Measurements from ENCODE around the gene MRPL20. TPM values are rescaled to one million over a fixed set of nuclear protein-coding genes. Genes with fewer than 3 reads are reported as not detected.
A peak's percentile ranks its signal among the peaks of the same experiment; 100 is the strongest.

Gene MRPL20
- polyA plus RNA-seq, 1 of the 3 experiments (the other 2 are of a cell fraction) = 210 TPM

DNA sequence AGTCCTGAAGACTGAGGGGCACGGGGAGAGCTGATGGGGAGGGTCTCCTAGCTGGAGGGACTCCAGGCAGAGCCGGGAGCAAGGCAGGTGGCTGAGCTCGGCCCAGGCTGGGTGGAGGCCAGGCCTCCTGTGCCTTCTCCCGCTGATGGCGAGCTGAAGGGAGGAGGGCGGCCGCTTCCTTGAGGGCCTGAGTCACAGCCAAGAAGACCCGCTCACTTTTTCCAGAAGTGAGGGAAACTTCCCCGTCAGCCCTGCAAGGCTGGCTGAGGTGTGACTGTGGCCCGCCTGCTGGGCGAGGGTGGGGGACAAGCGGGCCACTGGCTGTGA lies 26.7 kb upstream of the MRPL20 start:
- Histone ChIP-seq H3F3A (replicated peaks; ENCODE audit: insufficient read depth) (no peaks in the 10 kb centered on the region), H3K36me3 (replicated peaks in 1 of 2; ENCODE audit: control insufficient read depth in 1 of 2, insufficient read depth in 2 of 2, low read length in 1 of 2) (no peaks in the 10 kb centered on the region), H3K27me3 (ENCODE audit: insufficient read depth) (no peaks in the 10 kb centered on the region), H3K9me3 (no peaks in the 10 kb centered on the region), H3K4me2 (no peak overlapping the region), H3K9me2 (no peaks in the 10 kb centered on the region), H3K9ac (no peak overlapping the region), H4K20me1 (ENCODE audit: insufficient read depth) (no peaks in the 10 kb centered on the region), H3K27ac (ENCODE audit: low read depth in 2 of 2, low read length in 1 of 2) (no peak overlapping the region), H3K79me2 (ENCODE audit: insufficient read depth) (no peaks in the 10 kb centered on the region), H3K4me1 (ENCODE audit: control insufficient read depth in 1 of 2, insufficient read depth in 2 of 2, low read depth in 1 of 2, low read length in 1 of 2) (peaks cover 0 to 28% of the 10 kb centered on the region in 2 experiments; a peak in 1 of 4 replicates), H2AFZ (ENCODE audit: low read depth) (no peak overlapping the region), H3K4me3 (ENCODE audit: low read depth in 2 of 2, low read length in 1 of 2) (no peak overlapping the region)
- CTCF ChIA-PET = interaction anchor here (1.2 kb wide), 1 partner anchor 59 kb away, joined by 3 read pairs; the partner anchor contains the start of gene AURKAIP1
- WGBS (ENCODE audit: low lambda C conversion rate) = 60% methylated on average over 1 of the region's 12 CpGs
- TF ChIP-seq RXRA (IDR thresholded peaks at IDR 0.05; ENCODE audit: borderline replicate concordance, low read depth) (no peak), JUND (IDR thresholded peaks at IDR 0.05) (no peak), POLR2AphosphoS5 (IDR thresholded peaks at IDR 0.05; ENCODE audit: low read depth, low read length) (no peak), NRF1 (IDR thresholded peaks at IDR 0.05; ENCODE audit: low read depth, low read length) (no peak)
- peak; percentile 31 for DNase-seq
- POLR2A ChIA-PET = interaction anchor here (0.6 to 1.3 kb wide), 2 partner anchors 26 to 54 kb away, joined by 3 read pairs; partner anchors contain the start of gene MRPL20

DNA sequence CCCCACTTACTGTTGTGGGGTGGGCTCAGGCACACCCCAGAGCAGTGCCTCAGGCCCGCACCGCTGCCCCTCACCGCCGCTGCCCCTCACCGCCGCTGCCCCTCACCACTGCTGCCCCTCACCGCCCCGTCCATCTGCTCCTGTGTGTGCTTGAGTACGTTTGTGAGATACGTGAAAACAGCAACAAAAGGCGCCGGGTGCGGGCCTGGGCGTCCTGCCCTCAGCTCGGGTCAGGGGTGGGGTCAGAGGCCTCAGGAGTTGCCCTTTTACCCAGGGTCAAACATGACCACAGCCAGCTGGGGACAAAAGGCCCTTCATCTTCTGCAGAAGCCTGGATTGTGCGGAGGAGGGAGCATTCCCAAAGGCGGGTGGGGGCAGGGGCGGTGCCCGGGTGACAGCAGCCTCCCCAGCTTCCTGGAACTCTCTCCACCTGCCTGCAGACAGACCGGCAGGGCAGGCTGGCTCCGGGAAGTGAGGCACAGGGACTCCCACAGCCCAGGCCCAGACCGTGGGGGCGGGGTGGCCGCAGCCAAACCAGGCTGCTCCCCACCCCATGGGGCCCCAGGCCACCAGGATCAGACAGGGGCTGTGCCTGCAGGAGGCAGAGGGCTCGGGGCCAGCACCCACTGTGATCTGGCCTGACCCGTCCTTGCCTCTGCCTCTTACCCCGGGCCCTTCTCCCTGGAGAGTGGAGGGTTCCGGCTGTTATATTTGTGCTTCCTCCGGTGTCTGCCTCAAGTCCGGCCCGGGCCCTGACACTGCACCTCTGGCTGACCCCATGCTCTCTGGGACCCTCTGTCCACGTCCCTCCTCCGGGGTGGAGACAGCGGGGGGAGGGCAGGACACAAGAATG lies 26.1 kb upstream of the MRPL20 start:
- DNase-seq = peak; percentile 39
- ChIA-PET POLR2A (interaction anchor here (0.6 to 1.3 kb wide), 3 partner anchors 26 to 54 kb away, joined by 3 read pairs; partner anchors contain the start of gene MRPL20), CTCF (no interaction called here)
- Histone ChIP-seq H3K9ac (no peak overlapping the region), H3K36me3 (replicated peaks in 1 of 2; ENCODE audit: control insufficient read depth in 1 of 2, insufficient read depth in 2 of 2, low read length in 1 of 2) (no peaks in the 10 kb centered on the region), H3K27me3 (ENCODE audit: insufficient read depth) (no peaks in the 10 kb centered on the region), H3K4me1 (ENCODE audit: control insufficient read depth in 1 of 2, insufficient read depth in 2 of 2, low read depth in 1 of 2, low read length in 1 of 2) (peaks cover 0 to 28% of the 10 kb centered on the region in 2 experiments; a peak in 1 of 4 replicates), H3K4me2 (no peak overlapping the region), H3K9me3 (no peaks in the 10 kb centered on the region), H3K9me2 (no peaks in the 10 kb centered on the region), H4K20me1 (ENCODE audit: insufficient read depth) (no peaks in the 10 kb centered on the region), H3K79me2 (ENCODE audit: insufficient read depth) (no peaks in the 10 kb centered on the region), H3K27ac (ENCODE audit: low read depth in 2 of 2, low read length in 1 of 2) (no peak overlapping the region; a peak in 1 of 4 replicates), H2AFZ (ENCODE audit: low read depth) (no peak overlapping the region), H3K4me3 (ENCODE audit: low read depth in 2 of 2, low read length in 1 of 2) (no peak overlapping the region), H3F3A (replicated peaks; ENCODE audit: insufficient read depth) (peaks cover 3% of the 10 kb centered on the region)
- 95% methylated on average over 21 of the region's 34 CpGs for WGBS (ENCODE audit: low lambda C conversion rate)
- no peak for TF ChIP-seq RXRA (IDR thresholded peaks at IDR 0.05; ENCODE audit: borderline replicate concordance, low read depth)
- TF ChIP-seq SIN3A (IDR thresholded peaks at IDR 0.05; ENCODE audit: borderline replicate concordance, low read depth, low read length) = no peak
- TF ChIP-seq USF2 (IDR thresholded peaks at IDR 0.05; ENCODE audit: borderline replicate concordance, low read depth, low read length) = no peak
- no peak for TF ChIP-seq TCF12 (IDR thresholded peaks at IDR 0.05)
- no peak for TF ChIP-seq TEAD4 (IDR thresholded peaks at IDR 0.05; ENCODE audit: borderline replicate concordance, insufficient read depth)
- TF ChIP-seq TAF1 (IDR thresholded peaks at IDR 0.05; ENCODE audit: borderline replicate concordance, low read depth, low read length) = no peak
- no peak for TF ChIP-seq YY1 (IDR thresholded peaks at IDR 0.05; ENCODE audit: low read depth)
- TF ChIP-seq GABPA (IDR thresholded peaks at IDR 0.05; ENCODE audit: low read depth) = no peak
- no peak for TF ChIP-seq MXI1 (IDR thresholded peaks at IDR 0.05; ENCODE audit: low read depth, low read length)
- TF ChIP-seq, protein P1, sequence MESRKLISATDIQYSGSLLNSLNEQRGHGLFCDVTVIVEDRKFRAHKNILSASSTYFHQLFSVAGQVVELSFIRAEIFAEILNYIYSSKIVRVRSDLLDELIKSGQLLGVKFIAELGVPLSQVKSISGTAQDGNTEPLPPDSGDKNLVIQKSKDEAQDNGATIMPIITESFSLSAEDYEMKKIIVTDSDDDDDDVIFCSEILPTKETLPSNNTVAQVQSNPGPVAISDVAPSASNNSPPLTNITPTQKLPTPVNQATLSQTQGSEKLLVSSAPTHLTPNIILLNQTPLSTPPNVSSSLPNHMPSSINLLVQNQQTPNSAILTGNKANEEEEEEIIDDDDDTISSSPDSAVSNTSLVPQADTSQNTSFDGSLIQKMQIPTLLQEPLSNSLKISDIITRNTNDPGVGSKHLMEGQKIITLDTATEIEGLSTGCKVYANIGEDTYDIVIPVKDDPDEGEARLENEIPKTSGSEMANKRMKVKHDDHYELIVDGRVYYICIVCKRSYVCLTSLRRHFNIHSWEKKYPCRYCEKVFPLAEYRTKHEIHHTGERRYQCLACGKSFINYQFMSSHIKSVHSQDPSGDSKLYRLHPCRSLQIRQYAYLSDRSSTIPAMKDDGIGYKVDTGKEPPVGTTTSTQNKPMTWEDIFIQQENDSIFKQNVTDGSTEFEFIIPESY (IDR thresholded peaks at IDR 0.05; ENCODE audit: borderline replicate concordance, low read depth) = no peak
- TF ChIP-seq, protein P2, sequence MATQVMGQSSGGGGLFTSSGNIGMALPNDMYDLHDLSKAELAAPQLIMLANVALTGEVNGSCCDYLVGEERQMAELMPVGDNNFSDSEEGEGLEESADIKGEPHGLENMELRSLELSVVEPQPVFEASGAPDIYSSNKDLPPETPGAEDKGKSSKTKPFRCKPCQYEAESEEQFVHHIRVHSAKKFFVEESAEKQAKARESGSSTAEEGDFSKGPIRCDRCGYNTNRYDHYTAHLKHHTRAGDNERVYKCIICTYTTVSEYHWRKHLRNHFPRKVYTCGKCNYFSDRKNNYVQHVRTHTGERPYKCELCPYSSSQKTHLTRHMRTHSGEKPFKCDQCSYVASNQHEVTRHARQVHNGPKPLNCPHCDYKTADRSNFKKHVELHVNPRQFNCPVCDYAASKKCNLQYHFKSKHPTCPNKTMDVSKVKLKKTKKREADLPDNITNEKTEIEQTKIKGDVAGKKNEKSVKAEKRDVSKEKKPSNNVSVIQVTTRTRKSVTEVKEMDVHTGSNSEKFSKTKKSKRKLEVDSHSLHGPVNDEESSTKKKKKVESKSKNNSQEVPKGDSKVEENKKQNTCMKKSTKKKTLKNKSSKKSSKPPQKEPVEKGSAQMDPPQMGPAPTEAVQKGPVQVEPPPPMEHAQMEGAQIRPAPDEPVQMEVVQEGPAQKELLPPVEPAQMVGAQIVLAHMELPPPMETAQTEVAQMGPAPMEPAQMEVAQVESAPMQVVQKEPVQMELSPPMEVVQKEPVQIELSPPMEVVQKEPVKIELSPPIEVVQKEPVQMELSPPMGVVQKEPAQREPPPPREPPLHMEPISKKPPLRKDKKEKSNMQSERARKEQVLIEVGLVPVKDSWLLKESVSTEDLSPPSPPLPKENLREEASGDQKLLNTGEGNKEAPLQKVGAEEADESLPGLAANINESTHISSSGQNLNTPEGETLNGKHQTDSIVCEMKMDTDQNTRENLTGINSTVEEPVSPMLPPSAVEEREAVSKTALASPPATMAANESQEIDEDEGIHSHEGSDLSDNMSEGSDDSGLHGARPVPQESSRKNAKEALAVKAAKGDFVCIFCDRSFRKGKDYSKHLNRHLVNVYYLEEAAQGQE (IDR thresholded peaks at IDR 0.05; ENCODE audit: low read depth, low read length) = no peak
- TF ChIP-seq NRF1 (IDR thresholded peaks at IDR 0.05; ENCODE audit: low read depth, low read length) = no peak
- no peak for TF ChIP-seq CHD2 (IDR thresholded peaks at IDR 0.05; ENCODE audit: low read length, partially characterized antibody)
- TF ChIP-seq, protein P3, sequence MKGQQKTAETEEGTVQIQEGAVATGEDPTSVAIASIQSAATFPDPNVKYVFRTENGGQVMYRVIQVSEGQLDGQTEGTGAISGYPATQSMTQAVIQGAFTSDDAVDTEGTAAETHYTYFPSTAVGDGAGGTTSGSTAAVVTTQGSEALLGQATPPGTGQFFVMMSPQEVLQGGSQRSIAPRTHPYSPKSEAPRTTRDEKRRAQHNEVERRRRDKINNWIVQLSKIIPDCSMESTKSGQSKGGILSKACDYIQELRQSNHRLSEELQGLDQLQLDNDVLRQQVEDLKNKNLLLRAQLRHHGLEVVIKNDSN (IDR thresholded peaks at IDR 0.05; ENCODE audit: borderline replicate concordance, low read depth) = no peak
- TF ChIP-seq ELF1 (IDR thresholded peaks at IDR 0.05) = no peak
- TF ChIP-seq FOSL2 (IDR thresholded peaks at IDR 0.05; ENCODE audit: borderline replicate concordance, low read depth) = no peak

Measured in SK-N-SH (cell line).